ENCODE results near the gene SLC19A1. TPM values are rescaled to one million over a fixed set of nuclear protein-coding genes. Genes with fewer than 3 reads are reported as not detected.
A peak's percentile ranks its signal among the peaks of the same experiment; 100 is the strongest.

SLC19A1 gene
- total RNA-seq, 4 donors from 2014 or later, result 7.0 to 9.8 (median 7.9) TPM

DNA sequence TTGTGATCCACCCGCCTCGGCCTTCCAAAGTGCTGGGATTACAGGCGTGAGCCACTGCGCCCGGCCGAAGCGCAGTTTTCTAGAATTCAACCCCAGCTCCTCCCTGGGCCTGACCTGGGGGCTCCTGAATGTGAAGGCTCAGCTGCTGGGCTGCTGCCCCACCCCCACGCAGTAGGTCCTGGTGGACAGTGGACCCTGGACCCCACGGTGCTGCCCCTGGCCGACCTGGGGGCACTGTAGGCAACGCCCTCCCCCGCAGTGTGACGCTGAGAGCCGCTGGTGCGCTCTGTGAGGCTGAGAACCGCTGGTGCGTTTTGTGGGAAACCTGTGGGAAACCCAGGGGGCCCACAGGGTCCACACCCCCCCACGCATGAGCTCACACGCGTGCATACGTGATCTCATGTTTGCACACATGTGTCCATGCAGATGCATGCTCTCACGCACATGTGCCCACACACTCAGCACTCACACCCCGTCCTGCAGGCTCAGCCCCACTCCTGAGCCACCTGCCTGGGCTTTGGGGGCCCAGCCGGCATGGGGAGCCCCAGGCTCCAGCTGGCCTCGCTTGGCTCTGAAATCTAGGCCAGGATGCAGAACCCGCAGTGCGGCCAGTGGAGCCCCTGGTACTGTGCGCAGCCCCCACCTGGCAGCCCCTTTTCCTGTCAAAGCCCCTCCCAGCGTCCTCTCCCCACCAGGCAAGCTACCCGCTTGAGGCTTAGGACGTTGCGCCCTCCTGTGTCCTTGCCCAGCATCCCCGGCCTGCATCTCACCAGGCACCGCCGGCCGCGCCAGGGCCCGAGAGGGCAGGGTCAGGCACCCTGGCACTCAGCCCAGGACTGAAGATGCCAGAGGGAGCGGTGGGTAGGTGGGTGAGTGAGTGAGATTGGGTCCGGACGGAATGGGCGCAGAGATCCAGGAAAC, 69.5 kb downstream of the SLC19A1 start:
- 93% methylated on average over 13 of the region's 42 CpGs for WGBS
- TF ChIP-seq CTCF (IDR thresholded peaks at IDR 0.05) (no peak), EP300 (IDR thresholded peaks at IDR 0.05) (no peak), POLR2A (IDR thresholded peaks at IDR 0.05) (no peak), POLR2AphosphoS5 (IDR thresholded peaks at IDR 0.05) (no peak)
- Histone ChIP-seq H3K4me3 (no peak overlapping the region), H3K36me3 (peaks cover 26% of the 10 kb centered on the region), H3K27me3 (no peaks in the 10 kb centered on the region), H3K9me3 (no peaks in the 10 kb centered on the region), H3K27ac (peak overlapping the region; percentile 86), H3K4me1 (peaks cover 42% of the 10 kb centered on the region)
- DNase-seq (ENCODE audit: low spot score in 2 of 2), result no peak

GRCh38 chr21:45471525-45472221, 70.6 kb downstream of the SLC19A1 start:
- WGBS, result 43% methylated on average over 30 of the region's 30 CpGs
- peaks cover 52% of the 10 kb centered on the region for H3K4me1 ChIP-seq

GRCh38 chr21:45470773-45471524, 71.3 kb downstream of the SLC19A1 start:
- 8% methylated on average over 7 of the region's 28 CpGs for whole genome bisulfite sequencing
- DNase-seq (ENCODE audit: low spot score in 2 of 2), result no peak

More at GRCh38 chr21:45471525-45472221, 70.6 kb downstream of the SLC19A1 start:
- Histone ChIP-seq H3K36me3 (peaks cover 21% of the 10 kb centered on the region), H3K4me3 (peak overlapping the region; percentile 13), H3K27ac (peak overlapping the region; percentile 86), H3K27me3 (no peaks in the 10 kb centered on the region), H3K9me3 (no peaks in the 10 kb centered on the region)
- TF ChIP-seq POLR2AphosphoS5 (IDR thresholded peaks at IDR 0.05) (no peak), POLR2A (IDR thresholded peaks at IDR 0.05) (no peak), EP300 (IDR thresholded peaks at IDR 0.05) (no peak), CTCF (IDR thresholded peaks at IDR 0.05) (no peak)
- DNase-seq (ENCODE audit: low spot score in 2 of 2), result no peak

DNA sequence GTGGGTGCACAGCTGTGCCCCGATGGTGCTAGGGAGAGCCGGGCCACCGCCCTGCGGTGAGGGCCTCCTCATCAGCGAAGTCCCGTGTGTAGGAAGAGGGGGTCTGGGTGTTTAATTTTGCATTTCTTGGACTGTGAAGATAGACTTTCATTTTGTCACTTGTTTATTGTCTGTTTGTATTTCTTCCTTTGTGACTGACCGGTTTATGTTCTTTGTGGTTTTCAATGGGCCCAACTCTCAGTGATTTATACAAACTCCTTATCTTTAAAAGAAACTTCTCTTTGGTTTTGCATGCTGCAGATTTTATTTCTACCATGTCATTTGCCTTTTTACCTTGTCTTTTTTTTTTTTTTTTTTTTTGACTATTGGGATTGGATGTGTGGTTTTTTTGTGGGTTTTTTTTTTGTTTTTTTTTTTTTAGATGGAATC, 72.1 kb downstream of the SLC19A1 start:
- H3K4me3 ChIP-seq, result no peak overlapping the region
- TF ChIP-seq POLR2A (IDR thresholded peaks at IDR 0.05) (no peak), POLR2AphosphoS5 (IDR thresholded peaks at IDR 0.05) (no peak), EP300 (IDR thresholded peaks at IDR 0.05) (no peak), CTCF (IDR thresholded peaks at IDR 0.05) (no peak)
- peaks cover 10% of the 10 kb centered on the region for H3K36me3 ChIP-seq
- peaks cover 53% of the 10 kb centered on the region for H3K4me1 ChIP-seq
- WGBS, result 90% methylated on average over 7 of the region's 7 CpGs
- H3K27me3 ChIP-seq, result no peaks in the 10 kb centered on the region
- H3K27ac ChIP-seq, result peak overlapping the region; percentile 86
- DNase-seq (ENCODE audit: low spot score in 2 of 2), result no peak
- no peaks in the 10 kb centered on the region for H3K9me3 ChIP-seq

More at GRCh38 chr21:45470773-45471524, 71.3 kb downstream of the SLC19A1 start:
- H3K9me3 ChIP-seq, result no peaks in the 10 kb centered on the region
- peak overlapping the region; percentile 13 for H3K4me3 ChIP-seq
- H3K27me3 ChIP-seq, result no peaks in the 10 kb centered on the region
- no peak for TF ChIP-seq CTCF (IDR thresholded peaks at IDR 0.05)
- TF ChIP-seq POLR2A (IDR thresholded peaks at IDR 0.05), result no peak
- no peak for TF ChIP-seq POLR2AphosphoS5 (IDR thresholded peaks at IDR 0.05)
- TF ChIP-seq EP300 (IDR thresholded peaks at IDR 0.05), result no peak
- peaks cover 17% of the 10 kb centered on the region for H3K36me3 ChIP-seq
- peak overlapping the region; percentile 86 for H3K27ac ChIP-seq
- H3K4me1 ChIP-seq, result peaks cover 53% of the 10 kb centered on the region
